ENCODE data around the gene DCP2.

Gene DCP2

GRCh38 chr5:113024076-113024697 lies 47.6 kb downstream of the DCP2 start:
- no peak for DNase-seq

DNA sequence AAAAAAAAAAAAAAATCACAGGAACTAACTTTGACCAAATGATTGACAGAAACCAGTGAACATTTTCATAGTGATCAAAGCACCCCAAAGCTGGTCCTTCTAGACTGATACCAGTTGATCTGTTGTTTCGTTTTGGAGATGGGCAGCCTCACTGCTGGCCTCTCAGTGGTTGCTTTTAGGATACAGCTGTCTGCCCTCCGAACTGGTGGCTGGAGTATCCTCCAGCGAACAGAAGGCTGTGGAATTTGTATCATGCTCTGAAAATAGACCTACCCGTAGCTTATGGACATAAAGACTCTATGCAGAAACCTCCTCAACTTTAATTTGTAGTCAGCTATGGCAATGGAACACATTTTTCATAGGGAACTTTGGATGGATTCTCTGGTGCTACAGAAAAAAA lies 49.0 kb downstream of the DCP2 start:
- DNase-seq = no peak

DNA sequence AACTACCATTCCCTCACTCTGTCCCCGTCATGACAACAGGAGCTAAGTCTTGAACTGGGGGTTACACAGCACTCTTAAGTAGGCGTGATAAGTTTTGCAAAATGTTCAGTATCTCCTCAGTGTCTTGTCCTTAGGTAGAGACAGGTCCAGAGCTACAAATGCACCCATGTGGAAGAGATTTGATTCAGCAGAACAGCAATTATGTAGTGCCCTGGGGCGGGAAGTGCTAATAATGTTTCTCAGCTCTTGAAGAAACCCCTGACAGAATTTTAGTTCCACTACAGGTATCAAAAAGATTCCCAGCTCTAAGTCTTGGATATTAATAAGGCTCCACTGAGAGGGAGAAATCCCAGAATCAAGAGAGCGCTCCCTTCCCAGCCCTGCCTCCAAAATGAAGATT lies 49.6 kb downstream of the DCP2 start:
- no peak for DNase-seq

DNA sequence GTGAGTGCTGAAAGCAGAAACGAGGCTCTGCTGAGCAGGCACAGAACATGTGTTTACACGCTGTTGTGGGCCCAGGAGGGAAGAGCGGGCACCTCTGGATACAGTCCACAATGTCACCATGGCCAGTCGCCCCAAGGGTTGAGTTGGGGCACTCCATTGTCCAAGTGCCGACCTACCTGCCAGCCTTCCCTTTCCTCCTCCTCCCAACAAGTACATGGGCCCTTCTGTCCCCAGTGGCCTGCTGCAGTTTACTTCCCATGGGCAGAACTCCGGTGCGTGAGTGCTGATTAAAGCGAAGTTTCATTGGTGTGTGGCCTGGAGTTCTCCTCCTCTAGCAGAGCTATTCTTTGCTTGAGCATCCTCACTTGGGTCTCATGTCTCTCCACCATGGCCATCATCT lies 50.4 kb downstream of the DCP2 start:
- DNase-seq = no peak

DNA sequence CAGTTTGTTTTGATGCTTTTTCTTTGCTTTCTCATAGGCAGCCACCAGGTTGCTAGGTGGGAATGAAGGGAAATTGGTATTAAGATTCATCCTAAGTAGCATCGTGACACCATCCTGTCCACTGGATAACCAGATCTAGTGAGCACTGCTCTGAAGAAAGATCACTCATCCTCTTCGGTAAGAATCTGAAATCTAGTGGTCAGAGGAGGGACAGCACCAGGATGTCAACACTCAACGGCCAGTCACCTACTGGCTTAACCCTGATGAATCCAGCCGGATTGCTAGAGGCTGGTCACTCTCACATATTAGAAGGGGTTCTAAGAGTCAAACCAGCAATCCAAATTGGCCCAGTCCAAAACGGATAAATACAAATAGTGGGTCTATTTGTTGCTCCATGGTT lies 50.8 kb downstream of the DCP2 start:
- no peak for DNase-seq

GRCh38 chr5:113029614-113030013 lies 53.0 kb downstream of the DCP2 start:
- no peak for DNase-seq

GRCh38 chr5:113031104-113031503 lies 54.5 kb downstream of the DCP2 start:
- no peak for DNase-seq

GRCh38 chr5:113031557-113031956 lies 55.0 kb downstream of the DCP2 start:
- DNase-seq = no peak

GRCh38 chr5:113034182-113034773 lies 57.7 kb downstream of the DCP2 start:
- DNase-seq = peak in 1 of 2 experiments; percentile 33

DNA sequence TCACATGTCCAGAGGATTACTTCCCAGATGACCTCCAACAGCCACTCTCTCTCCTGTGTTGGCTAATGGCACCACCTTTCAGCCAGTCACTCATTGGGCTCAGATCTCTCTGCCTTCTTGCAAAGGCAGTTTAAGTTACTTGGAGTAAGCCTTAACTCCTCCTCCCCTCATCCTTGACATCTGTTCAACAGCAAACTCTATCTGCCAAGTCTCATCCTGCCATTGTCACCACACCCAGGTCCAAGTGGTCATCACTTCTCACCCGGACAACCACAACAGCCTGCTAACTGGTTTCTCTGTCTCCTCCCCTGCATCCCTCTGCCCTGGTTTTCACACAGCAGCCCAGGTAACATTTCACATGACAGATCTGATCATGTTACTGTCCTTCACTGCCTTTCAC lies 58.5 kb downstream of the DCP2 start:
- no peak for DNase-seq

- DNase-seq = no peak
Observed at GRCh38 chr5:113036321-113036720, 59.7 kb downstream of the DCP2 start.

GRCh38 chr5:113036826-113037225 lies 60.2 kb downstream of the DCP2 start:
- no peak for DNase-seq

DNA sequence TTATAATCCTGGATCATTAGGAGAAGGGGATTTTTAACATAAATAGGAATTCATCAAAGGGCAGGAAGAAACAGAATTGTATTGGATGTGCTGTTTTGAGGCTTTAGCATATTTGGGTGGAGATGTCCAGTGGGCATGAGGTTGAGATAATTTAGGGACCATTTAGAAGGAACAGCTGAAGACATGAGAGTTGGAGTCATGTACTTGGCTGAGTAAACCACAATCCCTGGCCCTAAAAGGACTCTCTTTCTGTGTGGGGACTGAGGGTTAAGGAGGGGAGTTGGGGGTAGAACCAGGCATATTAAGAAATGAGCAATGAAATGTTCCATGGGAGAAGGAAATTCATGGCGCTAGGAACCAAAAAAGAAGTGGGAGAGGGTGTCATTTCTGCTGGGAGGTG lies 61.5 kb downstream of the DCP2 start:
- DNase-seq = no peak

- no peak for DNase-seq
Observed at GRCh38 chr5:113038714-113039113, 62.1 kb downstream of the DCP2 start.

DNA sequence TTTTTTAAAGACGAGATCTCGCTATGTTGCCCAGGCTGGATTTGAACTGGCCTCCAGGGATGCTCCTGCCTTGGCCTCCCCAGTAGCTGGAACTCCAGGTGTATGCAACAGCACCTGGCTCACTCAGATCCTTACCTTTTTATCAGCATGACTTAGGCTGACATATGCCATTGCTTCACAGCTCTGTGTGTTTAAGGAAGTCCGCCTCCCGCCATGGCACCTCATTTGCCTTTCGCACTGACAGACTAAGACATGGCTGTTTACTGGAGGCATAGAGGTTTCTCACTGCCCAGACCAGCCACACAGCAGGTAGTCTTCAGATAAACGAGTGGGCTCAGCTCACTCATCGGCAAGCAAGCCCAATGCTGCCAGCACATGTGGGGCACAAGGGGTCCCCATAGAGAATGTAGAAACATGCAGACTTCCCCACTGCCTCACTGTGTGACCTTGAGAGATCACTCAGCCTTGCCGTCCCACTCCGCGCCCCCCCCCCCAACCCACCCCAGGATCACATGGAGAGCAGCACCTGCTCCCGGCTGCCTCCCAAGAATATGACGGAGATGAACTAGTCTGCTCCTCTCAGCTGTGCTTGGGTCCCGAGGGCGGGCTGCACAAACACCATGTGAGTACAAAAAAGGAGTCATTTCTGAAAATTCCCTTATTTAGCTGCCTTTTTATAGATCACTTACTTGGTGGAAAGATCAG lies 62.8 kb downstream of the DCP2 start:
- DNase-seq = no peak

DNA sequence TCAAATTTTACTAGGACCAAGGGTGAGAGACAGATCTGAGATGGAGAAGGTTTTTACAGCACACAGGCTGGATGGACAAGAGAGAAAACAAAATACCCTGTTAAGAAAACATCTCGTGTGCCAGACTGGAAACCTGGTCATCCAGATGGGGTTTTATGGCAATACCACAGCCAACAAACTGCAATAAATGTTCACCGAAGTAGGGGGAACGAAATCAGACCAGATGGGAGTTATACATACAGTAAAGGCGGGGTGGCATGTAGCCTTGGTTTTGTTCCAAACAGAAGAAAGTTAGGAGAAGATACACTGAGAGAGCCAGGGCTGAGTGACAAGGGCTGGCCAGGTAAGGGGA lies 63.3 kb downstream of the DCP2 start:
- DNase-seq = no peak

DNA sequence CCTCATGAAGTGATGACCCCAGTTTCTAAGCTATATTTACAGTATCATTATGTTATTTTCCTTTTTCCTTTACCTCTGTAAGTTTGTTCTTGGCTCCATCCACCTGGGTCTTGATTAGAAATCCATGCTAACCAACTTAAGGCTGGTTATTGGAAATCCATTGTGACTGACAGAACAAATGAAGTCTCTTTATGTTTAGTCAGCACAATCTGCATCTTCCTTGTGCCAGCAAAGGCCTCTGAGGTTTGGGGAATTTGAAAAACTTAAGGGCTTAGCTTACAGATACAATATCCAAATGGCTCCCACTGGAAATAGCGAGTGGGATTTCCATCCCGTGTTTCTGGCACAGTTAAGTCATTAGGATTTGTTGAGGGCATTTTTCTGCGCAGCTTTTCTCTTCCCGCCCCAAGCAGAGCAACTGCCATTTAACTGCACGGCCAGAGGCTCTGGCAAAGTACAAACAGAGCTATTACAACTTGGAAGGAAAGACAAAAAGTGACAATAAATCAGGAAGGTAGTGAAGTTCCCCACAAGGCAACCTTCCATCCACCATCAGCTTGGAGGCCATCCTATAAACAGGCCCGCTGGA lies 64.2 kb downstream of the DCP2 start:
- no peak for DNase-seq

GRCh38 chr5:113042491-113043243 lies 66.1 kb downstream of the DCP2 start:
- DNase-seq = no peak

DNA sequence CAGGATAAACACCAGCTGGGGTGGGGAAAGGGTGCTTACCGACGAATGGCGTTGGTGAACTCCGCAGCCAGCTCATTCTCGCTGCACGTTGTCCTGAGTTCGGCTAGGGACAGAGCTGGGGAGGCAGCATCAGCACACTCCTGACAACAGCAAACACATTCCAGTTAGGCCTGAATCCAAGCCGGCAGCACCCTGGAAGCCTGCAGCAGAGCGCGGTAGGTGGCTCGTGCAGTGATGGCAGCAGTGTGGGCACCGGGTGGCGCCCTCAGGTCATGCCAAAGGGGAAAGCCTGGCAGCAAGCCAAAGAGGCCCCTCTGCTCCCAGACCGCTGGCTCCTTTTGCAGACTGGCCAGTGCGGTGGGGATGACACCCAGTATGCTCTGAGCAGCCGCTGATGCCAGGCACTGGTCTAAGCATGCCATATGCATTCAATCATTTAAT lies 66.9 kb downstream of the DCP2 start:
- DNase-seq = peak in 1 of 2 experiments; percentile 5

- DNase-seq = no peak
Observed at GRCh38 chr5:113044776-113045465, 68.3 kb downstream of the DCP2 start.

DNA sequence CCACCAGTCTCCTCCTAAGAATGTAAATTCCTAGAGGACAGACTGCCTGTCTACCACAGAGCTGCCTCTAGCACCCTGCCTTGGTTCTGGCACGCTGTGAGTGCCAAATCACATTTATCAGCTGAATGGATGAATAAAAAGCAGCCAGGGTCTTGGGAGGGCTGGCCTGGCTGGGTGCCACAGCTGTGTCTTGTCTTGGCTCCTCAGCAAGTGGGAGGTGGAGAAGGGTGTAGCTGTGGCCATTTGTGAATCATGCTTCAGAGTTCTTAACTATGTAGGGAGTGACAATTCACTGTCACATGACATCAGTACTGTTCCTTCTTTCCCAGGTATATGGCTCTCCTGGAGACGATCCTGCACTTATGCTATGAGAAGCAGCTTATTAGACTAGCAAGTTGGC lies 70.6 kb downstream of the DCP2 start:
- no peak for DNase-seq

DNA sequence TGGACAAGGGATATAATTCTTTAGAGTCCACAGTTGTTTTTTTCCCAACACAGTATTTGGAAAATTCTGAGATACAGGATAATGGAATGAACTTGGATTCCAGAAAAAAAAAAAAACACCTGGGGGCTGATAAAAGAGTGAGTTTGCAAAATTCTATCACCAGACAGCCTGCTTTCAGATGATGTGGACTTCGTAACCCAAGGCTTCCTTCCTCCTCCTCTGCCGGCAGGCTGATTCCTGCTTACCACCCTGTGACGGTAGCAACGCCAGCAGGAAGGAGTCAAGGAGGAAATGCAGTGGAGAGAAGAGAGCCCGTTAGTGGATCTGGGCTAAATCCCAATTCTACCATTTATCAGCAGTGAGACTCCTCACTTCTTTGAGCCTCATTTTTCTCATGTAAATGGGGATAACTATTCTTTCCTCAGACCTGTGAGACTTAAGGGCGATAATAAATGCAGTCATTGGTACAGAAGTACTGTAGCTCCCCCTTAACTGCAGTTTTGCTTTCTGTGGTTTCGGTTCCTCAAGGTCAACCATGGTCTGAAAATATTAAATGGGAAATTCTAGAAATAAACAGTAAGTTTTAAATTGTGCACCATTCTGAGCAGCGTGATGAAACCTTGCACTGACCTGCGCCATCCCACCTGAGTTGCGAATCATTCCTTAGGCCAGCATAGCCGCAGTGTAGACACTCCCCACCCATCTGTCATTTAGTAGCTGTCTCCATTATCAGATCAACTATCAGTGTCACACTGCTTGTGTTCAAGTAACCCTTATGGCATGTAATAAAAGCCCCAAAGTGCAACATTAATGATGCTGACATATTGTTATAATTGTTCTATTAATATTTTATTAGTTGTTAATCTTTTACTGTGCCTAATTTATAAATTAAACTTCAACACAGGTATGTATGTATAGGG lies 71.4 kb downstream of the DCP2 start:
- DNase-seq = no peak
